Ovary (tissue), 9 donors: ENCODE results near the gene NOL9. TPM values are rescaled to one million over a fixed set of nuclear protein-coding genes. Genes with fewer than 3 reads are reported as not detected.

Experiments used
- DNase-seq, 5 donors: peaks; one replicate each; pipeline ENCODE4 v3.0.0-alpha.2; 2019 to 2020
- H3K27ac ChIP-seq, 2 donors: fragments of 200-600 bp; one replicate each; pipeline versions ENCODE4 v1.5.1 to v1.8.0; 2019 to 2022
- H3K27me3 ChIP-seq: fragments of 200-600 bp; one replicate; pipeline ENCODE4 v1.8.0; 2022
- H3K36me3 ChIP-seq: fragments of 200-600 bp; sonication (generic); one replicate; pipeline ENCODE4 v1.5.1; 2019
- H3K4me1 ChIP-seq: one replicate; pipeline ENCODE4 v1.8.1; 2013; ENCODE audit warnings: mild to moderate bottlenecking, moderate library complexity; ENCODE audit not compliant: insufficient read depth
- H3K4me3 ChIP-seq: fragments of 200-600 bp; sonication (generic); one replicate; pipeline ENCODE4 v1.5.1; 2017
- H3K9me3 ChIP-seq, 2 donors: fragments of 200-600 bp in 1 of 2; sonication (generic) in 1 of 2; one replicate each; pipeline versions ENCODE4 v1.5.1 to v1.8.1; 2013 to 2019; ENCODE audit warnings: mild to moderate bottlenecking in 1 of 2, moderate library complexity in 1 of 2
- CTCF ChIP-seq, 3 donors: fragments of 450-650 bp in 2 of 3; fragments of 200-600 bp in 1 of 3; IDR thresholded peaks; one replicate each; pipeline versions ENCODE4 v1.5.1 to v1.8.0; 2016 to 2022; ENCODE audit warnings: antibody characterized with exemption in 3 of 3, mild to moderate bottlenecking in 1 of 3
- EP300 ChIP-seq: sonication (generic); formaldehyde crosslinking; IDR thresholded peaks from one replicate; pipeline ENCODE4 v1.6.1; 2017; ENCODE audit warnings: antibody characterized with exemption
- POLR2A ChIP-seq: fragments of 450-650 bp; IDR thresholded peaks from one replicate; pipeline ENCODE4 v1.6.1; 2017; ENCODE audit warnings: antibody characterized with exemption, mild to moderate bottlenecking, moderate library complexity
- WGBS, 3 donors: extraction: QIAGEN DNeasy Blood & Tissue Kit in 1 of 3; methylation state at CpG; one replicate each; pipeline versions ENCODE4 v1.1.5 to v1.1.7; 2013 to 2017; 5-methylcytosine and 5-hydroxymethylcytosine counted together
- intact Hi-C, 4 donors: fragments of 100-400 bp; cut with DNase I; formaldehyde crosslinking; loops; one replicate each; pipeline versions ENCODE4 v1.11.0 to v1.15.1; 2022 to 2023
- polyA plus RNA-seq, 2 donors: library from polyadenylated mRNA; stranded (reverse); fragments of 200-250 nt in 1 of 2; fragments of 350-450 nt in 1 of 2; fragmentation: Illumina TruSeq in 1 of 2; extraction: RNeasy Lipid Tissue Mini Kit (QIAGEN cat#74804) in 1 of 2; gene quantifications; one replicate each; pipeline ENCODE4 v1.2.3, GENCODE V29; 2013 to 2014
- total RNA-seq, 7 donors: library from RNA; depleted of rRNA in 2 of 7; stranded (reverse); fragments of >200 nt in 2 of 7; fragmentation: NEBNext Ultra II Directional in 3 of 7; extraction: Animal tissue kit (Norgen Biotek cat#: 25700) in 3 of 7; gene quantifications; one replicate each; pipeline versions ENCODE4 v1.1.0 to v1.2.4, GENCODE V29; 2016 to 2023
- donor health status: DM: no; HTN: no; CAD: no; lungs with moderate emphysema.
- donor health status: DM: no; HTN: no; CAD: no.
- donor health status: Bipolar disorder and iron deficiency.
- donor health status: DM: yes; HTN: yes; CAD: no.
- donor health status: DM: no; HTN: no; CAD: no.
- donor health status: DM: yes; HTN: yes; CAD: no.

NOL9 gene
- total and polyA plus RNA-seq, 9 donors: 7.2 to 38.9 (median 25.8) TPM

- Histone ChIP-seq H3K4me3 (no peak overlapping the region), H3K36me3 (no peaks in the 10 kb centered on the region), H3K27me3 (no peaks in the 10 kb centered on the region), H3K4me1 (no peaks in the 10 kb centered on the region), H3K27ac (no peak overlapping the region), H3K9me3 (no peaks in the 10 kb centered on the region)
- TF ChIP-seq CTCF (IDR thresholded peaks at IDR 0.05) (no peak), EP300 (no peak), POLR2A (no peak)
- intact Hi-C loops: no loop called here
- 86 to 89% (median 88%) methylated on average over 7 of the region's 7 CpGs for WGBS, 3 donors
- DNase-seq: no peak
Measured at GRCh38 chr1:6528492-6528891, 25.8 kb downstream of the NOL9 start.

- 75 to 82% (median 78%) methylated on average over 11 of the region's 11 CpGs for WGBS, 3 donors
Measured at GRCh38 chr1:6526316-6526715, 28.0 kb downstream of the NOL9 start.

GRCh38 chr1:6523566-6523965 is 30.7 kb downstream of the NOL9 start:
- no peak for DNase-seq
- Histone ChIP-seq H3K27ac (no peak overlapping the region), H3K9me3 (no peaks in the 10 kb centered on the region), H3K27me3 (no peaks in the 10 kb centered on the region), H3K36me3 (no peaks in the 10 kb centered on the region), H3K4me1 (peaks cover 5% of the 10 kb centered on the region), H3K4me3 (no peak overlapping the region)
- TF ChIP-seq POLR2A (no peak), EP300 (no peak)
- 36 to 40% (median 37%) methylated on average over 6 of the region's 6 CpGs for WGBS, 3 donors
- intact Hi-C loops: no loop called here

More at GRCh38 chr1:6526316-6526715, 28.0 kb downstream of the NOL9 start:
- Histone ChIP-seq H3K9me3 (no peaks in the 10 kb centered on the region), H3K27ac (no peak overlapping the region), H3K27me3 (no peaks in the 10 kb centered on the region), H3K4me3 (no peak overlapping the region), H3K36me3 (no peaks in the 10 kb centered on the region), H3K4me1 (no peaks in the 10 kb centered on the region)
- TF ChIP-seq EP300 (no peak), POLR2A (no peak)
- DNase-seq: no peak
- intact Hi-C loops: no loop called here

GRCh38 chr1:6521536-6521935 is 32.8 kb downstream of the NOL9 start:
- no peak overlapping the region for H3K27ac ChIP-seq
- DNase-seq: no peak
- intact Hi-C loops: no loop called here
- whole genome bisulfite sequencing, 3 donors: 63 to 66% (median 65%) methylated on average over 5 of the region's 5 CpGs
- no peaks in the 10 kb centered on the region for H3K9me3 ChIP-seq
- H3K4me1 ChIP-seq: peaks cover 5% of the 10 kb centered on the region
- TF ChIP-seq CTCF (IDR thresholded peaks at IDR 0.05) (no peak), POLR2A (no peak), EP300 (no peak)
- no peak overlapping the region for H3K4me3 ChIP-seq
- no peaks in the 10 kb centered on the region for H3K27me3 ChIP-seq
- H3K36me3 ChIP-seq: no peaks in the 10 kb centered on the region

GRCh38 chr1:6519935-6520671 is 34.2 kb downstream of the NOL9 start:
- Histone ChIP-seq H3K27ac (no peak overlapping the region), H3K9me3 (no peaks in the 10 kb centered on the region), H3K36me3 (no peaks in the 10 kb centered on the region), H3K4me3 (no peak overlapping the region), H3K27me3 (no peaks in the 10 kb centered on the region), H3K4me1 (peaks cover 5% of the 10 kb centered on the region)
- DNase-seq: peak; percentile 38 to 76 (median 71)
- intact Hi-C loops: no loop called here
- WGBS, 3 donors: 10 to 16% (median 12%) methylated on average over 13 of the region's 13 CpGs
- TF ChIP-seq POLR2A (no peak), CTCF (IDR thresholded peaks at IDR 0.05) (no peak), EP300 (no peak)
